H1 (cell line): ENCODE measurements around the gene FHIT. TPM values are rescaled to one million over a fixed set of nuclear protein-coding genes. Genes with fewer than 3 reads are reported as not detected.

Experiments used
- CTCF ChIA-PET: fragments of 300-600 bp; sonication (Branson Sonifier 250); formaldehyde crosslinking; loops from one replicate; lab custom pipeline; 2021; ENCODE audit not compliant: partially characterized antibody; lab: Charles Lee
- POLR2A ChIA-PET: fragments of 300-600 bp; sonication (Branson Sonifier 250); formaldehyde crosslinking; loops from one replicate; lab custom pipeline; 2021; ENCODE audit warnings: inconsistent platforms; ENCODE audit not compliant: partially characterized antibody; lab: Charles Lee
- DNase-seq, 2 experiments: peaks; one replicate each; pipeline versions ENCODE4 v3.0.0 to v3.0.0-alpha.2; 2010 to 2022; ENCODE audit warnings: low spot score in 2 of 2, low read depth in 1 of 2, mixed read lengths in 1 of 2
- FAIRE-seq: peaks from 2 replicates; lab custom pipeline; 2011; peaks lifted over from hg19 to GRCh38; lab: Jason Lieb, UNC
- H2AFZ ChIP-seq: 2 replicates; pipeline ENCODE4 v1.8.1; 2012; ENCODE audit warnings: low read length, inconsistent platforms
- H2AK5ac ChIP-seq: 2 replicates; pipeline ENCODE4 v1.6.1; 2013; ENCODE audit warnings: low read depth, low read length
- H2BK120ac ChIP-seq: replicated peaks from 2 replicates; pipeline ENCODE3; 2013; ENCODE audit warnings: low read depth, low read length, inconsistent platforms
- H2BK12ac ChIP-seq: 2 replicates; pipeline ENCODE4 v1.6.1; 2013; ENCODE audit warnings: low read depth, low read length
- H2BK15ac ChIP-seq: 2 replicates; pipeline ENCODE4 v1.6.1; 2013; ENCODE audit warnings: low read length
- H2BK20ac ChIP-seq: 2 replicates; pipeline ENCODE4 v1.6.1; 2013; ENCODE audit warnings: low read length
- H2BK5ac ChIP-seq: 2 replicates; pipeline ENCODE4 v1.6.1; 2013; ENCODE audit warnings: low read depth, low read length
- H3K14ac ChIP-seq: 2 replicates; pipeline ENCODE4 v1.6.1; 2013; ENCODE audit warnings: inconsistent platforms; ENCODE audit not compliant: insufficient read length
- H3K18ac ChIP-seq: 2 replicates; pipeline ENCODE4 v1.6.1; 2013; ENCODE audit warnings: low read length; ENCODE audit errors: extremely low read depth
- H3K23ac ChIP-seq: 2 replicates; pipeline ENCODE4 v1.6.1; 2013; ENCODE audit warnings: inconsistent platforms; ENCODE audit not compliant: insufficient read length
- H3K23me2 ChIP-seq: 2 replicates; pipeline ENCODE4 v1.6.1; 2013; ENCODE audit warnings: low read depth, low read length
- H3K27ac ChIP-seq: 2 replicates; pipeline ENCODE4 v1.6.1; 2011; ENCODE audit warnings: low read depth, low read length, inconsistent platforms
- H3K27me3 ChIP-seq, 4 experiments: replicated peaks in 1 of 4; 1 replicate in 1 of 4; 2 replicates in 3 of 4; pipeline versions ENCODE4 v1.6.1 to v1.8.1; 2011 to 2013; ENCODE audit warnings: low read length in 3 of 4, mild to moderate bottlenecking in 3 of 4, inconsistent platforms in 2 of 4, mixed read lengths in 2 of 4, moderate library complexity in 1 of 4; ENCODE audit not compliant: control insufficient read depth in 3 of 4, insufficient read depth in 3 of 4; ENCODE audit errors: extremely low read depth in 1 of 4
- H3K36me3 ChIP-seq, 4 experiments: 2 replicates each; pipeline versions ENCODE4 v1.6.1 to v1.8.1; 2011 to 2013; ENCODE audit warnings: mild to moderate bottlenecking in 4 of 4, low read length in 3 of 4, moderate library complexity in 2 of 4, control low read depth in 1 of 4, inconsistent platforms in 1 of 4; ENCODE audit not compliant: insufficient read depth in 4 of 4, control insufficient read depth in 2 of 4
- H3K4ac ChIP-seq: replicated peaks from 2 replicates; pipeline ENCODE3; 2013; ENCODE audit warnings: low read length, low read depth, mixed read lengths, inconsistent platforms; ENCODE audit not compliant: insufficient read length
- H3K4me1 ChIP-seq, 4 experiments: replicated peaks in 1 of 4; 1 replicate in 1 of 4; 2 replicates in 3 of 4; pipeline versions ENCODE4 v1.6.1 to v1.8.1; 2011 to 2013; ENCODE audit warnings: low read length in 3 of 4, inconsistent platforms in 2 of 4, mixed read lengths in 1 of 4; ENCODE audit not compliant: insufficient read depth in 4 of 4, control insufficient read depth in 3 of 4
- H3K4me2 ChIP-seq, 2 experiments: 2 replicates each; pipeline versions ENCODE4 v1.6.1 to v1.8.1; 2011 to 2013; ENCODE audit warnings: low read depth in 2 of 2, low read length in 2 of 2, control low read depth in 1 of 2, inconsistent platforms in 1 of 2, mild to moderate bottlenecking in 1 of 2; ENCODE audit not compliant: insufficient read depth in 1 of 2
- H3K4me3 ChIP-seq, 4 experiments: fragments of 200-600, 300-600 bp in 1 of 4; sonication (generic), shearing (Covaris generic), sonication (Bioruptor Twin) in 1 of 4; 2 replicates each; pipeline versions ENCODE4 v1.5.1 to v1.8.1; 2011 to 2016; ENCODE audit warnings: low read length in 4 of 4, low read depth in 3 of 4, control low read depth in 2 of 4, inconsistent platforms in 2 of 4, mild to moderate bottlenecking in 2 of 4, mixed read lengths in 1 of 4, moderate library complexity in 1 of 4; ENCODE audit not compliant: insufficient read depth in 2 of 4; ENCODE audit errors: extremely low read depth in 1 of 4
- H3K56ac ChIP-seq: replicated peaks from 2 replicates; pipeline ENCODE3; 2013; ENCODE audit warnings: low read depth, mild to moderate bottlenecking, mixed read lengths, low read length, inconsistent platforms; ENCODE audit not compliant: insufficient read length
- H3K79me1 ChIP-seq: 2 replicates; pipeline ENCODE4 v1.6.1; 2013; ENCODE audit warnings: low read depth, low read length, control low read depth
- H3K79me2 ChIP-seq, 2 experiments: 2 replicates each; pipeline versions ENCODE4 v1.6.1 to v1.8.1; 2012 to 2013; ENCODE audit warnings: low read length in 2 of 2, mild to moderate bottlenecking in 2 of 2, inconsistent platforms in 1 of 2; ENCODE audit not compliant: insufficient read depth in 2 of 2, control insufficient read depth in 1 of 2
- H3K9ac ChIP-seq, 4 experiments: replicated peaks in 1 of 4; 1 replicate in 1 of 4; 2 replicates in 3 of 4; pipeline versions ENCODE4 v1.6.1 to v1.8.1; 2011 to 2013; ENCODE audit warnings: low read depth in 3 of 4, low read length in 3 of 4, control low read depth in 2 of 4, mild to moderate bottlenecking in 2 of 4, moderate library complexity in 2 of 4, inconsistent platforms in 1 of 4; ENCODE audit errors: extremely low read depth in 1 of 4
- H3K9me3 ChIP-seq, 2 experiments: 2 replicates each; pipeline versions ENCODE4 v1.6.1 to v1.8.1; 2012 to 2013; ENCODE audit warnings: mild to moderate bottlenecking in 2 of 2, moderate library complexity in 2 of 2, control low read depth in 1 of 2, inconsistent platforms in 1 of 2, low read depth in 1 of 2, low read length in 1 of 2, mixed read lengths in 1 of 2; ENCODE audit not compliant: insufficient read depth in 2 of 2
- H4K20me1 ChIP-seq, 2 experiments: replicated peaks in 1 of 2; 2 replicates each; pipeline versions ENCODE3 to v1.8.1; 2011 to 2013; ENCODE audit warnings: inconsistent platforms in 2 of 2, low read length in 2 of 2, mild to moderate bottlenecking in 1 of 2; ENCODE audit not compliant: insufficient read depth in 2 of 2, control insufficient read depth in 1 of 2
- H4K5ac ChIP-seq: 2 replicates; pipeline ENCODE4 v1.6.1; 2013; ENCODE audit warnings: low read length, low read depth, mixed read lengths, inconsistent platforms; ENCODE audit not compliant: insufficient read length
- H4K8ac ChIP-seq: 2 replicates; pipeline ENCODE4 v1.8.0; 2013; ENCODE audit warnings: mild to moderate bottlenecking, moderate library complexity, low read length, inconsistent platforms; ENCODE audit not compliant: insufficient read depth; ENCODE audit errors: extremely low read depth
- H4K91ac ChIP-seq: replicated peaks from 2 replicates; pipeline ENCODE3; 2013; ENCODE audit warnings: low read length, mixed read lengths, inconsistent platforms; ENCODE audit not compliant: insufficient read length
- BRCA1 ChIP-seq: IDR thresholded peaks from 2 replicates; pipeline ENCODE4 v1.6.1; 2012; ENCODE audit warnings: low read depth, low read length, improper control_type of control experiment
- EGR1 ChIP-seq: IDR thresholded peaks from 2 replicates; pipeline ENCODE4 v1.6.1; 2011; ENCODE audit warnings: low read depth, low read length, borderline replicate concordance
- EP300 ChIP-seq, 2 experiments: IDR thresholded peaks; 1 replicate in 1 of 2; 2 replicates in 1 of 2; pipeline ENCODE4 v1.6.1; 2011 to 2012; ENCODE audit warnings: low read depth in 2 of 2, low read length in 2 of 2, mild to moderate bottlenecking in 2 of 2, borderline replicate concordance in 1 of 2, inconsistent platforms in 1 of 2, moderate library complexity in 1 of 2
- JUND ChIP-seq: IDR thresholded peaks from 2 replicates; pipeline ENCODE4 v1.6.1; 2011; ENCODE audit warnings: mild to moderate bottlenecking, improper control_type of control experiment, low read length
- KDM4A ChIP-seq: IDR thresholded peaks from one replicate; pipeline ENCODE4 v1.7.1; 2012; ENCODE audit warnings: low read depth, mild to moderate bottlenecking, moderate library complexity, low read length, inconsistent platforms; ENCODE audit not compliant: severe bottlenecking
- NRF1 ChIP-seq: IDR thresholded peaks from 2 replicates; pipeline ENCODE4 v1.6.1; 2011; ENCODE audit warnings: mild to moderate bottlenecking, low read depth, low read length, improper control_type of control experiment
- POLR2AphosphoS5 ChIP-seq: IDR thresholded peaks from 2 replicates; pipeline ENCODE4 v1.6.1; 2011; ENCODE audit warnings: low read depth, low read length
- RAD21 ChIP-seq, 2 experiments: IDR thresholded peaks in 1 of 2; conservative IDR thresholded peaks in 1 of 2; 2 replicates each; pipeline ENCODE4 v1.6.1; 2011; ENCODE audit warnings: low read depth in 2 of 2, low read length in 2 of 2, improper control_type of control experiment in 1 of 2, inconsistent platforms in 1 of 2, mild to moderate bottlenecking in 1 of 2, moderate library complexity in 1 of 2
- RXRA ChIP-seq: IDR thresholded peaks from 2 replicates; pipeline ENCODE4 v1.6.1; 2011; ENCODE audit warnings: low read depth, mild to moderate bottlenecking, low read length, moderate library complexity; ENCODE audit not compliant: insufficient read depth
- SIN3A ChIP-seq, 2 experiments: IDR thresholded peaks in 1 of 2; conservative IDR thresholded peaks in 1 of 2; 2 replicates each; pipeline ENCODE4 v1.6.1; 2011 to 2012; ENCODE audit warnings: low read length in 2 of 2, improper control_type of control experiment in 1 of 2, low read depth in 1 of 2, mild to moderate bottlenecking in 1 of 2
- SP2 ChIP-seq: IDR thresholded peaks from 2 replicates; pipeline ENCODE4 v1.6.1; 2012; ENCODE audit warnings: mild to moderate bottlenecking, low read length, inconsistent platforms
- SRF ChIP-seq: IDR thresholded peaks from 2 replicates; pipeline ENCODE4 v1.6.1; 2011; ENCODE audit warnings: mild to moderate bottlenecking, low read depth, low read length, moderate library complexity
- TAF7 ChIP-seq: optimal IDR thresholded peaks from 2 replicates; pipeline ENCODE3; 2011; ENCODE audit warnings: low read depth, mild to moderate bottlenecking, inconsistent platforms, low read length, moderate library complexity, borderline replicate concordance
- ZNF274 ChIP-seq: IDR thresholded peaks from 2 replicates; pipeline ENCODE4 v1.7.0; 2012; ENCODE audit warnings: low read length, borderline replicate concordance; ENCODE audit errors: extremely low read depth
- WGBS, 2 experiments: shearing (Covaris generic) in 1 of 2; methylation state at CpG; one replicate each; pipeline versions ENCODE4 v1.1.6 to v1.1.7; 2013 to 2015; ENCODE audit warnings: low lambda C conversion rate in 2 of 2, mixed read lengths in 2 of 2, inconsistent platforms in 1 of 2, low coverage in 1 of 2, missing lambda C conversion rate in 1 of 2; ENCODE audit not compliant: insufficient replicate concordance in 2 of 2, insufficient coverage in 1 of 2, insufficient read length in 1 of 2; ENCODE audit errors: extremely low coverage in 1 of 2, missing lambda C conversion rate in 1 of 2; 5-methylcytosine and 5-hydroxymethylcytosine counted together
- polyA plus RNA-seq, 7 experiments: library from polyadenylated mRNA; depleted of rRNA in 3 of 7; stranded (reverse) in 5 of 7; unstranded in 2 of 7; fragments of >200 nt in 5 of 7; fragments of 200-250 nt in 2 of 7; gene quantifications; 1 replicate in 5 of 7; 2 replicates in 1 of 7; 4 replicates in 1 of 7; pipeline versions ENCODE4 v1.2.1 to v1.2.3, GENCODE V29; 2011 to 2013; ENCODE audit warnings: missing spikeins in 2 of 7, mixed read lengths in 2 of 7
- total RNA-seq: library from RNA; stranded (reverse); fragmentation: NEBNext Ultra II Directional; extraction: Animal tissue kit (Norgen Biotek cat#: 25700); gene quantifications from 2 replicates; pipeline ENCODE4 v1.2.1, GENCODE V29; 2021

FHIT gene
- total and polyA plus RNA-seq, 2 of the 8 experiments (the other 6 are each of a cell fraction or from before 2014, with no cell fraction given), result 1.2 to 3.2 TPM

DNA sequence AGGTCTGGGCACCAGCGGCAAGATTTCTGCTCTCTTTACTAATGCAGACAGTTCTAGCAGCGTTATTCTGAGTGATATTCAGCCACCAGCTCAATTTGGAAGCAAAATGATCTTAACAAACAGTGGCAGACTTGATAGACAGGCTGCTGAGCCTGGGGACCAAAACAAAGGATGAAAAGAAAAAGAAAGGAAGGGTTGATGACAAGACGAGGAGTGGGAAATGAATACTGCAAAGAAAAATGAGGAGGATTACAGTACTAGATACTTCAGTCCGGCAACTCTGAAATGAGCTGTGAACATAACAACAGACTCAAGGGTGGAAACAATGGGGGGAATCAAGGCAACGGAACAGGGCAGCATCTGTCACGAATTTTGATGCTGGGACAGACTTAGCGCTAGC is 28.8 kb downstream of the FHIT start:
- FAIRE-seq (no peak), DNase-seq (no peak)
- Histone ChIP-seq H3K56ac (no peak overlapping the region), H2BK15ac (no peak overlapping the region), H4K8ac (no peak overlapping the region), H3K18ac (no peak overlapping the region), H2AK5ac (no peak overlapping the region), H3K9me3 (no peaks in the 10 kb centered on the region), H2AFZ (no peak overlapping the region), H3K23ac (no peak overlapping the region), H3K79me1 (no peaks in the 10 kb centered on the region), H2BK120ac (no peak overlapping the region), H3K4ac (no peak overlapping the region), H3K4me2 (no peak overlapping the region), H3K27me3 (no peaks in the 10 kb centered on the region), H3K4me3 (no peak overlapping the region), H3K27ac (no peak overlapping the region), H4K91ac (no peak overlapping the region), H2BK20ac (no peak overlapping the region), H3K4me1 (peaks cover 0 to 3% (median 0%) of the 10 kb centered on the region in 4 experiments; a peak in 2 of 7 replicates), H4K20me1 (no peaks in the 10 kb centered on the region), H3K9ac (no peak overlapping the region), H2BK5ac (no peak overlapping the region), H3K23me2 (no peaks in the 10 kb centered on the region), H2BK12ac (no peak overlapping the region), H4K5ac (no peak overlapping the region), H3K36me3 (no peaks in the 10 kb centered on the region), H3K14ac (no peak overlapping the region), H3K79me2 (no peaks in the 10 kb centered on the region)
- ChIA-PET POLR2A (no interaction called here), CTCF (no interaction called here)
- WGBS, 2 experiments, result 84% methylated on average over 7 of the region's 7 CpGs; no CpG with 5 or more reads in 1 of the 2 experiments
- TF ChIP-seq KDM4A (no peak), SRF (no peak), NRF1 (no peak), RAD21 (IDR thresholded peaks at IDR 0.05 in 1 of 2, conservative IDR thresholded peaks at IDR 0.05 in 1 of 2; ENCODE audit: low read depth in 2 of 2, low read length in 2 of 2) (no peak), TAF7 (no peak), JUND (no peak), EP300 (IDR thresholded peaks at IDR 0.05; ENCODE audit: borderline replicate concordance in 1 of 2, low read depth in 2 of 2, low read length in 2 of 2) (no peak), SP2 (no peak), POLR2AphosphoS5 (no peak), SIN3A (conservative IDR thresholded peaks at IDR 0.05 in 1 of 2, IDR thresholded peaks at IDR 0.05 in 1 of 2; ENCODE audit: low read depth in 1 of 2, low read length in 2 of 2) (no peak), RXRA (no peak), BRCA1 (no peak), EGR1 (no peak), ZNF274 (no peak)
